Testis (tissue), 3 donors: Measurements from ENCODE around the gene ZYX. TPM values are rescaled to one million over a fixed set of nuclear protein-coding genes. Genes with fewer than 3 reads are reported as not detected.

Experiments used
- DNase-seq: peaks from one replicate; pipeline ENCODE4 v3.0.0-alpha.2; 2019
- H3K27ac ChIP-seq, 2 donors: fragments of 200-600 bp; sonication (generic); one replicate each; pipeline ENCODE4 v1.5.1; 2019
- H3K27me3 ChIP-seq: fragments of 200-600 bp; sonication (generic); one replicate; pipeline ENCODE4 v1.5.1; 2019
- H3K36me3 ChIP-seq: fragments of 200-600 bp; sonication (generic); one replicate; pipeline ENCODE4 v1.5.1; 2017; ENCODE audit warnings: low read depth; ENCODE audit errors: missing control alignments
- H3K4me1 ChIP-seq: fragments of 200-600 bp; sonication (generic); one replicate; pipeline ENCODE4 v1.5.1; 2019
- H3K4me3 ChIP-seq, 2 donors: fragments of 200-600 bp; sonication (generic); one replicate each; pipeline ENCODE4 v1.5.1; 2017 to 2019
- H3K9me3 ChIP-seq: fragments of 200-600 bp; sonication (generic); one replicate; pipeline ENCODE4 v1.5.1; 2017
- POLR2A ChIP-seq: fragments of 450-650 bp; IDR thresholded peaks from one replicate; pipeline ENCODE4 v1.6.1; 2017; ENCODE audit warnings: antibody characterized with exemption, mild to moderate bottlenecking, moderate library complexity
- WGBS, 2 donors: methylation state at CpG; one replicate each; pipeline ENCODE4 v1.1.5; 2018; 5-methylcytosine and 5-hydroxymethylcytosine counted together
- intact Hi-C: fragments of 100-400 bp; cut with DNase I; formaldehyde crosslinking; loops from one replicate; pipeline ENCODE4 v1.15.1; 2023; ENCODE audit warnings: low total_unique reads
- polyA plus RNA-seq: library from polyadenylated mRNA; stranded (reverse); fragments of 350-450 nt; fragmentation: Illumina TruSeq; extraction: RNeasy Lipid Tissue Mini Kit (QIAGEN cat#74804); gene quantifications from one replicate; pipeline ENCODE4 v1.2.3, GENCODE V29; 2014; ENCODE audit warnings: low read depth, low replicate concordance; ENCODE audit not compliant: insufficient read depth
- total RNA-seq, 2 donors: library from RNA; depleted of rRNA; stranded (reverse); fragments of >200 nt; gene quantifications; one replicate each; pipeline ENCODE4 v1.2.3, GENCODE V29; 2016
- TF ChIP-seq, protein P1 (sequence below), 3 experiments: fragments of 450-650 bp in 2 of 3; fragments of 200-600 bp in 1 of 3; sonication (generic) in 1 of 3; IDR thresholded peaks; one replicate each; pipeline ENCODE4 v1.5.1; 2016 to 2019; ENCODE audit warnings: antibody characterized with exemption in 3 of 3, mild to moderate bottlenecking in 2 of 3, moderate library complexity in 1 of 3

Gene ZYX
- total and polyA plus RNA-seq, 3 donors from 2014 or later = 164 to 222 (median 190) TPM

- intact Hi-C loops = no loop called here
- H3K27ac ChIP-seq = no peak overlapping the region
- DNase-seq = no peak
- H3K4me1 ChIP-seq = no peaks in the 10 kb centered on the region
- no peak overlapping the region for H3K4me3 ChIP-seq
- TF ChIP-seq POLR2A = no peak
- TF ChIP-seq, protein P1, sequence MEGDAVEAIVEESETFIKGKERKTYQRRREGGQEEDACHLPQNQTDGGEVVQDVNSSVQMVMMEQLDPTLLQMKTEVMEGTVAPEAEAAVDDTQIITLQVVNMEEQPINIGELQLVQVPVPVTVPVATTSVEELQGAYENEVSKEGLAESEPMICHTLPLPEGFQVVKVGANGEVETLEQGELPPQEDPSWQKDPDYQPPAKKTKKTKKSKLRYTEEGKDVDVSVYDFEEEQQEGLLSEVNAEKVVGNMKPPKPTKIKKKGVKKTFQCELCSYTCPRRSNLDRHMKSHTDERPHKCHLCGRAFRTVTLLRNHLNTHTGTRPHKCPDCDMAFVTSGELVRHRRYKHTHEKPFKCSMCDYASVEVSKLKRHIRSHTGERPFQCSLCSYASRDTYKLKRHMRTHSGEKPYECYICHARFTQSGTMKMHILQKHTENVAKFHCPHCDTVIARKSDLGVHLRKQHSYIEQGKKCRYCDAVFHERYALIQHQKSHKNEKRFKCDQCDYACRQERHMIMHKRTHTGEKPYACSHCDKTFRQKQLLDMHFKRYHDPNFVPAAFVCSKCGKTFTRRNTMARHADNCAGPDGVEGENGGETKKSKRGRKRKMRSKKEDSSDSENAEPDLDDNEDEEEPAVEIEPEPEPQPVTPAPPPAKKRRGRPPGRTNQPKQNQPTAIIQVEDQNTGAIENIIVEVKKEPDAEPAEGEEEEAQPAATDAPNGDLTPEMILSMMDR (IDR thresholded peaks at IDR 0.05) = no peak
- H3K9me3 ChIP-seq = no peaks in the 10 kb centered on the region
- H3K27me3 ChIP-seq = no peaks in the 10 kb centered on the region
- 77 to 81% methylated on average over 10 of the region's 10 CpGs for WGBS, 2 donors
- no peaks in the 10 kb centered on the region for H3K36me3 ChIP-seq
Observed at GRCh38 chr7:143429770-143430698, 48.9 kb downstream of the ZYX start.

GRCh38 chr7:143431109-143431508 is 50.0 kb downstream of the ZYX start:
- DNase-seq = no peak
- WGBS, 2 donors = 56 to 63% methylated on average over 2 of the region's 2 CpGs
- intact Hi-C loops = no loop called here
- Histone ChIP-seq H3K36me3 (no peaks in the 10 kb centered on the region), H3K27ac (no peak overlapping the region), H3K4me1 (no peaks in the 10 kb centered on the region), H3K9me3 (no peaks in the 10 kb centered on the region), H3K4me3 (no peak overlapping the region), H3K27me3 (no peaks in the 10 kb centered on the region)
- TF ChIP-seq POLR2A = no peak

- DNase-seq = no peak
- H3K4me3 ChIP-seq = no peak overlapping the region
- intact Hi-C loops = no loop called here
Observed at GRCh38 chr7:143433759-143434158, 52.6 kb downstream of the ZYX start.

DNA sequence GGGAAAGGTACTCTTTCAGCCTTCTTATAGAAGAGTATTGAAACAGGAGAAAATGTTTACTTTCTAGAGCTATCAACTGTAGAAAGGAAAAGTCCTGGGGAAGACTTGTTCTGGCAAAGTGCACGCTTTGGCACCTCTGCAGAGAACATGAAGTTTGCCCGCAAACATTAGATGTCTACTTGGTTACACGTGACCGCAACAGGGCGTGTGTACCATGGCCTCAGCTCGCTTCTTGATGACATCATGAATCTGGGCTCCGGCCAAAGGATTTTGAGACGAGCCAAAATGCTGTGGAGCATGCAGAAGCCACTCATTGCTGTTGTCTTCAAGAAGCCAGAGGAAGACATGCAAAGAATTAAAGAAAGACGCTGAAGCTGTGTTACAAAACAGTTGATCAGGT is 53.5 kb downstream of the ZYX start:
- TF ChIP-seq POLR2A = no peak
- TF ChIP-seq, protein P1 (IDR thresholded peaks at IDR 0.05) = no peak
- DNase-seq = no peak
- H3K9me3 ChIP-seq = no peaks in the 10 kb centered on the region
- no peak overlapping the region for H3K27ac ChIP-seq
- H3K27me3 ChIP-seq = no peaks in the 10 kb centered on the region
- intact Hi-C loops = no loop called here
- no peak overlapping the region for H3K4me3 ChIP-seq
- H3K36me3 ChIP-seq = no peaks in the 10 kb centered on the region
- H3K4me1 ChIP-seq = no peaks in the 10 kb centered on the region
- WGBS, 2 donors = 80 to 86% methylated on average over 9 of the region's 9 CpGs

More at GRCh38 chr7:143433759-143434158, 52.6 kb downstream of the ZYX start:
- Histone ChIP-seq H3K27ac (no peak overlapping the region), H3K36me3 (no peaks in the 10 kb centered on the region), H3K9me3 (no peaks in the 10 kb centered on the region), H3K4me1 (no peaks in the 10 kb centered on the region), H3K27me3 (no peaks in the 10 kb centered on the region)
- WGBS, 2 donors = 87 to 91% methylated on average over 4 of the region's 4 CpGs
- TF ChIP-seq, protein P1 (IDR thresholded peaks at IDR 0.05) = no peak
- TF ChIP-seq POLR2A = no peak

DNA sequence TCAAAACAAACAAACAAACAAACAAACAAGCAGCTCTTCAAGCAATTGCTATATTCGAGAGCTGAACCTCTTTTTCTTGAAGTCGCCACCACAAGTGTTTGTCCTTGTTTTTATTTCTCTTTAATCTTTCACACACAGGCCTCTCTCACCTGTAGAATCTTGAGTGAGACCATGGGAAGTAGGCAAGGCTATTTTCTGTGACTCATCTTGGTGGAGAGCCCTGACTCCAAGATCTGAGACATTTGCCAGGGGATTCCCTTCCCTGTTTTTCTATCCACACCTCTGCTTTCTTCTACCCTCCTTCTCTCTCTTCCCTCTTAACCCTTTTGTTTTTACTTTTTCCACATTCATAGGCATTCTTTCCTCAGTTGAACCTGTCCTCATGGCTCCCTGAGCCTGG is 54.1 kb downstream of the ZYX start:
- no peaks in the 10 kb centered on the region for H3K36me3 ChIP-seq
- H3K27ac ChIP-seq = no peak overlapping the region
- H3K27me3 ChIP-seq = no peaks in the 10 kb centered on the region
- WGBS, 2 donors = 65 to 88% methylated on average over 2 of the region's 2 CpGs
- H3K4me1 ChIP-seq = no peaks in the 10 kb centered on the region
- intact Hi-C loops = no loop called here
- DNase-seq = no peak
- no peak overlapping the region for H3K4me3 ChIP-seq
- TF ChIP-seq, protein P1 (IDR thresholded peaks at IDR 0.05) = no peak
- TF ChIP-seq POLR2A = no peak
- H3K9me3 ChIP-seq = no peaks in the 10 kb centered on the region
